Astrocyte (in vitro differentiated cells and primary cell): Measurements from ENCODE around the gene MBOAT2. TPM values are rescaled to one million over a fixed set of nuclear protein-coding genes. Genes with fewer than 3 reads are reported as not detected.

Experiments used
- DNase-seq: peaks from one replicate; pipeline ENCODE4 v3.0.0-alpha.2; 2010; ENCODE audit warnings: low read depth
- FAIRE-seq: peaks from 2 replicates; lab custom pipeline; 2011; peaks lifted over from hg19 to GRCh38; lab: Jason Lieb, UNC
- H2AFZ ChIP-seq: 2 replicates; pipeline ENCODE4 v1.6.0; 2012; ENCODE audit warnings: low read depth, low read length, inconsistent platforms
- H3K27ac ChIP-seq: 2 replicates; pipeline ENCODE4 v1.5.1; 2011; ENCODE audit warnings: low read depth, low read length, inconsistent platforms
- H3K27me3 ChIP-seq: 2 replicates; pipeline ENCODE4 v1.6.0; 2011; ENCODE audit warnings: low read length, inconsistent platforms; ENCODE audit not compliant: insufficient read depth
- H3K36me3 ChIP-seq: 2 replicates; pipeline ENCODE4 v1.5.1; 2011; ENCODE audit warnings: low read length, inconsistent platforms; ENCODE audit not compliant: insufficient read depth
- H3K4me1 ChIP-seq: 2 replicates; pipeline ENCODE4 v1.5.1; 2011; ENCODE audit warnings: low read length, inconsistent platforms; ENCODE audit not compliant: insufficient read depth
- H3K4me2 ChIP-seq: 2 replicates; pipeline ENCODE4 v1.6.0; 2012; ENCODE audit warnings: low read length, inconsistent platforms
- H3K4me3 ChIP-seq: 2 replicates; pipeline ENCODE4 v1.5.1; 2011; ENCODE audit warnings: low read depth, mild to moderate bottlenecking, low read length, inconsistent platforms; ENCODE audit not compliant: insufficient read depth
- H3K79me2 ChIP-seq: 2 replicates; pipeline ENCODE4 v1.6.0; 2012; ENCODE audit warnings: mild to moderate bottlenecking, low read length, inconsistent platforms; ENCODE audit not compliant: insufficient read depth
- H3K9ac ChIP-seq: 2 replicates; pipeline ENCODE4 v1.6.0; 2012; ENCODE audit warnings: mild to moderate bottlenecking, low read length, inconsistent platforms
- H3K9me3 ChIP-seq: 2 replicates; pipeline ENCODE4 v1.5.1; 2012; ENCODE audit warnings: low read depth, mild to moderate bottlenecking, low read length, inconsistent platforms; ENCODE audit not compliant: insufficient read depth
- H4K20me1 ChIP-seq: 2 replicates; pipeline ENCODE4 v1.6.0; 2012; ENCODE audit warnings: low read length, inconsistent platforms; ENCODE audit not compliant: insufficient read depth
- H3K27ac Mint-ChIP-seq: one replicate; pipeline ENCODE4 v1.8.0; 2021; ENCODE audit warnings: mild to moderate bottlenecking, mixed read lengths; ENCODE audit not compliant: unreplicated experiment
- H3K27me3 Mint-ChIP-seq: one replicate; pipeline ENCODE4 v1.8.0; 2021; ENCODE audit warnings: low read depth, mixed read lengths; ENCODE audit not compliant: unreplicated experiment
- H3K36me3 Mint-ChIP-seq: one replicate; pipeline ENCODE4 v1.8.0; 2021; ENCODE audit warnings: low read depth, mixed read lengths; ENCODE audit not compliant: unreplicated experiment
- H3K4me1 Mint-ChIP-seq: one replicate; pipeline ENCODE4 v1.8.0; 2021; ENCODE audit warnings: low read depth, mixed read lengths; ENCODE audit not compliant: unreplicated experiment
- H3K4me3 Mint-ChIP-seq: one replicate; pipeline ENCODE4 v1.8.0; 2021; ENCODE audit warnings: mild to moderate bottlenecking, moderate library complexity, mixed read lengths; ENCODE audit not compliant: unreplicated experiment
- H3K9me3 Mint-ChIP-seq: one replicate; pipeline ENCODE4 v1.8.0; 2021; ENCODE audit warnings: mild to moderate bottlenecking, mixed read lengths; ENCODE audit not compliant: unreplicated experiment
- CTCF ChIP-seq: IDR thresholded peaks from 2 replicates; pipeline ENCODE4 v1.5.1; 2011; ENCODE audit warnings: low read depth, mild to moderate bottlenecking, inconsistent platforms, low read length, moderate library complexity; ENCODE audit not compliant: insufficient read depth
- EZH2 ChIP-seq: IDR thresholded peaks from 2 replicates; pipeline ENCODE4 v1.6.1; 2012; ENCODE audit warnings: mild to moderate bottlenecking, low read length, inconsistent platforms; ENCODE audit not compliant: insufficient read depth
- total RNA-seq: library from RNA; stranded (reverse); gene quantifications from 2 replicates; pipeline ENCODE4 v1.2.1, GENCODE V29; 2021

MBOAT2 gene
- total RNA-seq, 1 donor from 2014 or later, result 54.6 TPM

DNA sequence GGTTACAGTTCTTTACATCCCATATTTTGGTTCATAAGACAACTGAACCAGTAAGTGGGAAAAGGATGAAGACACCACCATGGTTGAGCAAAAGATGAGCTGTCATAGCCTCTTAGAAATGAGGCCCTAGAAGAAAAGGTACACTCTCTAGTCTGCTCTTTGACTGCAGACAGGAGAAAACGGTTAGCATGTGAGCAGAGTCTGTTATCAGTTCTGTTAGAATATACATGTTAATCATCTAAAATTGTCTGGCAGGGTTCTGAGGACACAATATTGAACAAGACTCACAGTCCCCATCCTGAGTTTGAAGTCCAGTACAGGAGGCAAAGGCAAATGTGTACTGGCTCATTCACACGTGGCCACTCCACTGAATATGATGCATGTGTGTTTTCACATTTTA, 78.1 kb downstream of the MBOAT2 start:
- peaks cover 24% of the 10 kb centered on the region for H4K20me1 ChIP-seq
- H3K27me3 Mint-ChIP-seq, result no peaks in the 10 kb centered on the region
- no peak for TF ChIP-seq EZH2
- TF ChIP-seq CTCF, result no peak
- H3K4me2 ChIP-seq, result no peak overlapping the region
- FAIRE-seq, result no peak
- no peak for DNase-seq
- H3K9ac ChIP-seq, result no peak overlapping the region
- no peaks in the 10 kb centered on the region for H3K4me1 ChIP-seq
- peaks cover 22% of the 10 kb centered on the region for H3K4me1 Mint-ChIP-seq
- H3K4me3 Mint-ChIP-seq, result no peak overlapping the region
- H3K4me3 ChIP-seq, result no peak overlapping the region
- H3K27ac Mint-ChIP-seq, result no peak overlapping the region
- H3K79me2 ChIP-seq, result peaks cover 3% of the 10 kb centered on the region
- peaks cover 4% of the 10 kb centered on the region for H3K36me3 Mint-ChIP-seq
- no peak overlapping the region for H3K27ac ChIP-seq
- no peak overlapping the region for H2AFZ ChIP-seq
- H3K9me3 ChIP-seq, result no peaks in the 10 kb centered on the region
- no peaks in the 10 kb centered on the region for H3K27me3 ChIP-seq
- H3K36me3 ChIP-seq, result no peaks in the 10 kb centered on the region
- peaks cover 2% of the 10 kb centered on the region for H3K9me3 Mint-ChIP-seq

DNA sequence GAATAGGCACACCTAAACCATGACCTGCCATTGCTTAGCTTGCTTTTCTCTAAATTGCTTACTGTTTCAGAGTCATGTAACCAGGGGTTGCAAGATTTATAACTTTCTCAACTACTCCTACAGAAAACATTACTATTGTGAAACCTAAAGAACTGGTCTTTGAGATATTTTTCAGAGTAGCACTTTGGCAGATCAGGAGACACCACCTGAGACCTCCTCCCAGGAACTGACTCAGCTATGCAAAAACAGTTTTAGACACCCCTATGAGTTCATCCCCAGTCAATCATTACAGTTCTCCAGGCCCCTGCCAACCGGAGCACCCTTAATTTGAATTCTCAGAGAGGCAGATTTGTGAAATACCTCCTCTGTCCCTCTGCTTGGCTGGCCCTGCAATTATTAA, 80.3 kb downstream of the MBOAT2 start:
- no peak overlapping the region for H3K4me3 Mint-ChIP-seq
- Histone ChIP-seq H4K20me1 (peaks cover 24% of the 10 kb centered on the region), H2AFZ (no peak overlapping the region), H3K4me3 (no peak overlapping the region), H3K9me3 (no peaks in the 10 kb centered on the region), H3K79me2 (peaks cover 3% of the 10 kb centered on the region), H3K4me2 (no peak overlapping the region), H3K4me1 (no peaks in the 10 kb centered on the region), H3K27me3 (no peaks in the 10 kb centered on the region), H3K36me3 (no peaks in the 10 kb centered on the region), H3K27ac (no peak overlapping the region), H3K9ac (no peak overlapping the region)
- H3K4me1 Mint-ChIP-seq, result peaks cover 22% of the 10 kb centered on the region
- peaks cover 2% of the 10 kb centered on the region for H3K36me3 Mint-ChIP-seq
- H3K9me3 Mint-ChIP-seq, result peaks cover 2% of the 10 kb centered on the region
- no peaks in the 10 kb centered on the region for H3K27me3 Mint-ChIP-seq
- FAIRE-seq (no peak), DNase-seq (no peak)
- no peak for TF ChIP-seq CTCF
- TF ChIP-seq EZH2, result no peak
- no peak overlapping the region for H3K27ac Mint-ChIP-seq

DNA sequence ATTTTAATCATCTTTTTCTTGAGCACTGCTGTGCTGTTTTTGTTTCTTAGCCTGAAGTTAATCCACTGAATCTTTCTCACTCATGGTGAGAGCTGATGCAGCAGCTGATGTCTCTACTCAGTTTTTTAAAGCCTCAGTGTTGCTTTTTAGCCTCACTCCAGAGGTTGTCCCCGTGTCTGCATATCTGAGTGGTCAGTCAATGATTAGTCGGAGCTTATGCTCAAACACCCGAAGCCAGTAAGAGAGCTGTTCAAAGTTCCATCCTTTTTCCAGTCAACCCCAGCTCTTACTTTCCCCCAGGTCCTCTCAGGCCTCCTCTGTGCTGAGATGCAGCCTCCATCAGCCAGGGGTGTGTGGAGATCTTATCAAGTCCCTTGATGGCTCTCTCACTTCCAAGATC, 81.1 kb downstream of the MBOAT2 start:
- no peak overlapping the region for H2AFZ ChIP-seq
- no peak overlapping the region for H3K9ac ChIP-seq
- peaks cover 17% of the 10 kb centered on the region for H4K20me1 ChIP-seq
- Mint-ChIP-seq H3K27me3 (no peaks in the 10 kb centered on the region), H3K4me3 (no peak overlapping the region), H3K27ac (no peak overlapping the region), H3K36me3 (peaks cover 2% of the 10 kb centered on the region), H3K9me3 (peaks cover 2% of the 10 kb centered on the region), H3K4me1 (peaks cover 22% of the 10 kb centered on the region)
- no peak overlapping the region for H3K4me3 ChIP-seq
- no peaks in the 10 kb centered on the region for H3K4me1 ChIP-seq
- no peak overlapping the region for H3K27ac ChIP-seq
- DNase-seq (no peak), FAIRE-seq (no peak)
- no peak for TF ChIP-seq CTCF
- TF ChIP-seq EZH2, result no peak
- no peaks in the 10 kb centered on the region for H3K27me3 ChIP-seq
- no peak overlapping the region for H3K4me2 ChIP-seq
- no peaks in the 10 kb centered on the region for H3K9me3 ChIP-seq
- H3K79me2 ChIP-seq, result peaks cover 3% of the 10 kb centered on the region
- H3K36me3 ChIP-seq, result no peaks in the 10 kb centered on the region
